ENCODE measurements around the gene MDP1.
"Not testable (repeated sequence)": the region's sequence is repeated elsewhere in the genome, so short reads cannot be mapped to it uniquely, and the experiment has no call there.

The MDP1 gene

DNA sequence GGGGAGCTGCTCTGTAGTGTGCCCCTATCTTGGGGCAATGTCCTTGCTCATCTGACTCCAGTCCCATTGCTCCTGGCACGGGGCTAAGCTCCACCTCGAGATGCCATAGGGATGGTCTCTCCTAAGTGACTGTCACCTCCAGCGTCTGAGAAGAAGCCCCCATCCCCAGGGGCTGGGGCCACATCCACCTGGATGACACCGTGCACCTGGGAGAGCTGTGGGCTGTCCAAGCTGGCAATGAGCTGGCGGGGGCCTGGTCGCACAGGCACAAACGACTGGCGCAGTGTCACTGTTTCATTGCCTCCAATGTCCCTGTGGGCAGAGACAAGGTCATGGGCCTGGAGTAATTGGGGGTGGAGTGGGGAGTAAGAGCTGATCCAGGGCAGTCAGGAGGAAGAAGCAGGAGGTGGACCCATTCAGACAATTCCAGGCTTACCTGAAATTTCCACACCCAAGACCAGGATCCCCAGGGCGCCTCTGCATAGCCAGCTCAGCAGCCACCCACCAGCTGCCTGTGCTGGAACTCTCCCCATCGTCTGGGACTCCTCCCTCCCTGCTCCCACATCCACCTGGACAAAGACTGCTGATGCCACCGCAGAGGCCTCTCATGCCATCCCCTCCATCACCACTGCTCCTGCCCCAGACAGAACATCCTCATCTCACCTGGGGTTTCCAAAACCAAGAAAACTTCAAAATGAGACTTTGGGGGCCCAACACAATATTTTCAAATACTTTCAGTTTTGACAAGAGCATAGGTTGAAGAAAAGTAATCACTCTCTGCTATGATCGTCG lies 33.6 kb upstream of the MDP1 start:
- DNase-seq: no peak

DNA sequence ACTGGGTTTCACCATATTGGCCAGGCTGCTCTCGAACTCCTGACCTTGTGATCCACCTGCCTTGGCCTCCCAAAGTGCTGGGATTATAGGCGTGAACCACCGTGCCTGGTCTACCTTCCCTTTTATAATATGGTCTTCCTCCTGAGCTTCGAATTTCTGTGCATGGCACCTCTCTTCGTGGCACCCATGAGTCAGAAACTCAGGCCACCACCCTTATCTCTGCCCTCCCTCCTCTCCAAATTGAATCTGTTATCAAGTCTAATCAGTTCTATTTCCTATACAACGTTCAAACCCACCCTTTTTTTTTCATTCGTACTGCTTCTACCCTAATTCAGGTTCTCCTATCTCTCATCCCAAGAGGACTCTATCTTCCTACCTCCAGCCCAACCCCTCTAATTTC lies 31.6 kb upstream of the MDP1 start:
- no peak for DNase-seq

DNA sequence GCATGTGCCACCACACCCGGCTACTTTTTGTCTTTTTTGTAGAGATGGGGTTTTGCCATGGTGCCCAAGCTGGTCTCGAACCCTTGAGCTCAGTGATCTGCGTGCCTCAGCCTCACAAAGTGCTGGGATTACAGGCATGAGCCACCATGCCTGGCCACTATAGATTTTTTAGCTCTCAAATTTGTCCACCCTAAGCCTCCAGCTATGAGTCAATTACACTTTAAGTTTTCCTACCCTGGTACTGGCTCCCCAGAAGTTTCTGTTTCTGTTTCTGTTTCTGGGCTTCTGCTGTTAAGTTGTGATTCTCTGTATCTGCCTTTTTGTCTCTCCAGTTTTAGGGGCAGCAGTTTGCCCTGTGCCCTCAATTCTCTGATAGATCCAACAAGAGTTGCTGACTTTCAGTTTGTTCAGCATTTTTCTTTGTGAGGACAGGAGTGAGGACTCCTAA lies 30.9 kb upstream of the MDP1 start:
- no peak for DNase-seq

DNA sequence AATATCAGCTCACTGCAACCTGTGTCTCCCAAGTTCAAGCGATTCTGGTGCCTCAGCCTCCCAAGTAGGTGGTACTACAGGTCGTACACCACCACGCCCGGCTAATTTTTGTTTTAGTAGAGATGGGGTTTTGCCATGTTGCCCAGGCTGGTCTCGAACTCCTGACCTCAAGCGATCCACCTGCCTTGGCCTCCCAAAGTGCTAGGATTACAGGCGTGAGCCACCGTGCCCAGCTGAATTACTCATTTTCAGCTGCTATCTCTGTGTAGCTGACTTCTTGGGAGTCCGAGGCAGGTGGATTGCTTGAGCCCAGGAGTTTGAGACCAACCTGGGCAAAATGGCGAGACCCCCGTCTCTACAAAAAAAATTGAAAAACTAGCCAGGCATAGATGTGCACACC lies 29.5 kb upstream of the MDP1 start:
- DNase-seq: not testable (repeated sequence)

DNA sequence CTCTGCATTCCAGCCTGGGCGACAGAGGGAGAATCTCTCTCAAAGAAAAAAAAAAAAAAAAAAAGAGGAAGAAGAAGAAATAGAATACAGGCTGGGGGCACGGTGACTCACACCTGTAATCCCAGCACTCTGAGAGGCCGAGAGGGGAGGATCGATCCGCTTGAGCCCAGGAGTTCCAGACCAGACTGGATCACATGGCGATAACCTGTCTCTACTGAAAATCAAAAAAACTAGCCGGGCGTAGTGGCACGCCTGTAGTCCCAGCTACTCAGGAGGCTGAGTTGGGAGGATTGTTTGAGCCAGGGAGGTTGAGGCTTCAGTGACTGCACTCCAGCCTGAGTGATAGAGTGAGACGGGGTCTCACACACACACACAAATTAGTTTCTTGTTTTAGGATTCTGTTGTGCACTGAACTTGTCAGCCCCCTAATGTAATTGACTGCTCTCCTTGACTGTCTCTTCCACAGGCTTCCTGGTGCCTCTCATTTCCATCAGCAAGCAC lies 27.5 kb upstream of the MDP1 start:
- no peak for DNase-seq

DNA sequence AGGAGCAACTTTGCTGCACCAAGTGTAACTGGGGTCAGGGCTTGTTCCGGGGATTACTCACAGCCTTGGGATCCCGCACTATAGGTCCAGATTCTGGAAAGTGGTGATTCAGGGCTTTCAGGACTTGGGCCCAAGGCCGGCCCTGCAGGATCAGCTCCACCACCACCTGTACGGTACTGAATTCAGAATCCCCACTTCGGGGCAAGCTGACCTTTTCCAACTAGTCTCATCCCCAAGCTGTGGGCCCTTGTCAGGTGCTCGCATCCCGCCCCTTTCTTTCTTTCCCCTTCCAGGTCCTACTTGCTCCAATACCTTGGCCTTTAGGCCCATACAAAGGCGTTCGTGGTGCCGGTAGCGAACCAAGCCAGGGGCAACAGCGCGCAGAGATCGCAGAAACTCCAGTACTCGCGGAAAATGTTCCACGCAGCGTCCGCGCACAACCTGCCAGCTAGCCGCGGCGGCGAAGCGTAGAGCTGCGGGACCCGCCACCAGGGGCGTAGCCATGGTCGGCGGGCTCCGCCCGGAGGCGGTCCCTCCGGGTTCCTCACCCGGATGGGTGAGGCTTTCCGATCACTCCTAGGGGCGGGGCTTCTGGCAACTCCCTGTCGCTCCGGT lies 26.1 kb upstream of the MDP1 start:
- peak; percentile 84 for DNase-seq

DNA sequence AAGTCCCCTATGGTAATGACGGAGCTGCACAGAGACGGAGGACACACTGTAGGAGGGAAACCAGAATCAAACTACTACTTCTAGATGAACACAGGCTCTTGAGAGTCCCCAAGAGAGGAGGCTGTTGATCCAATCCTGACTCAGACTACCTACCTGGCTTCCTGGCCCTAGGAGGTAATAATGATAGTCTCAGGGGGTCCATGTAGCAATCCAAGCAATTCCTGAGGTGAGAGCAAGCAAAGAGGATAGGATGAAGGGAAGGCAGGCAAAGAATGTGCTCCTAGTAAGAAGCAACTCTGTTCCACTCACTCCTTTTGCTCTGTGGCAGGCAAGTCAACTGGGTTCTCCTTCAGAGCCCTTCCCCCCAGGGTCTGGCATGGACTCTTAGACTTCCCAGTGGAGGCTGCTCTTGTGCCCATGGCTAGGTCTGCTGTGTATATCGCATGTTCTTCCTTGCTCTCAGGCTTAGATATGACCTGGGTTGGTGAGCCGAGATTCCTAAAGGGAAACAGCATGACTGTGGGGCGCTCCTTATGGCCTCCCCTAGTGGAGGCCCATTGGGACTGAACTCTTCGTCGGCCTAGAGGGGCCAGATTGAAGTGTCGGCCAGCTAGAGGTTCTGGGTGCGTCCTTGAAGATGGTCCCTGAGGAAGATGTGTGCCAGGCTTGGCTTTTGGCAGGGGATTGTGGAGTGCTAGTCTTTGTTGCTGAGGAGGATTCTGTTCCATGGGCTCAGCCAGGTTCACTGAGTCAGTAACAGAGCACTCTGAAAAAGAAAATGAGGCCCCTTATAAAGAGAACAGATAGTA lies 24.4 kb upstream of the MDP1 start:
- DNase-seq: no peak

DNA sequence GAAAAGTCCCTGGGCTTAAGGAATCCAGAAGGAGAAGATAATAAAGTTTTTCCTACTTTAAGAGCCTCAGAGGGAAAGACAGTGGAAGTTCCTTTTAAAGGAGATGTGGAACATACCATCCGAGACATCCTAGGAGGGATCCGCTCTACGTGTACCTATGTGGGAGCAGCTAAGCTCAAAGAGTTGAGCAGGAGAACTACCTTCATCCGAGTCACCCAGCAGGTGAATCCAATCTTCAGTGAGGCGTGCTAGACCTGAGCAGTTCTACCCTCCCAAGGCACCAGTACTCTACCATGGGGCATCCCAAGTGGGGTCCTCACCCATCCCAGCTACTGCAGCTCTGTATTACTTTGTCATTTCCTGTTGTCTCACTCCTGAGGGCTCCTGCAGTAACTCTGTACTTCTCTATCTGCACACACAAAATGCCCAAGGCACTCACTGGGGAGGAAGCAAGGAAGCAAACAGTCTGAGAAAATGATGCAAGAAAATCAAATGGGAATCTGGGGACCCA lies 22.7 kb upstream of the MDP1 start:
- no peak for DNase-seq

DNA sequence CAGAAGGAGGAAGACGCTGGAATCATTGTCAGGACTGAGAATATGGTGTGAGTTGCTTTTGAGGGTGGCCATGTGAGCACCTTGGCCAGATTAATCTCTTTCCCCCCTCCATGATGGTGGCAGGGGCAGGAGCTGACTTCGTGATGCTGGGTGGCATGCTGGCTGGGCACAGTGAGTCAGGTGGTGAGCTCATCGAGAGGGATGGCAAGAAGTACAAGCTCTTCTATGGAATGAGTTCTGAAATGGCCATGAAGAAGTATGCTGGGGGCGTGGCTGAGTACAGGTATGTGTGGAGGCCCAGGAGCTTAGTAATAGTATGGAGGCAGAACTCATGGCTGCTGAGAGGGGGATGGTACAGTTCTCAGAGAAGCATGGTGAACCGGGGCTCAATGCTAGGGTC lies 22.3 kb upstream of the MDP1 start:
- peak; percentile 57 for DNase-seq

DNA sequence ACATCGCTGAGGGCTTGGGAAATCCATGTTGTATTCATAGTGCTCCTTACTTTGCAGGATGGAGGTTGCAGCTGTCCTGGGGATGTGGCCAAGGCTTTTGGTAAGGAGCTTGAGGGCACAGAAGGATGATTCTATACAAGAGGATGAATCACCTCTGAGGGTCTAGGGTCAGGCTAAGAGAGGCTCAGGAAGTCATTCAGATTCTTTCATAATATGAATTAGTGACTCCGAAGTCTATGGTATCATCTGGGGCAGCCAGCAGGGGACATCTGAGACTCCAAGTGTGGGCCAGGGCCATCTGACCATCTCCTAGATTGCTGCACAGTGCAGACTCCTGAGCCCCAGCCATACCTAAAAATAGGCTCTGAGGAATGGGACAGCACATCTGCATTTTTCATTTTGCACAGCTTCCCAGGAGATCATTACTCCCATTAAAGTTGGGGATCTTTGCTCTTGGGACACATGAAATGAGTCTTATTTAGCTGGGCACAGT lies 21.6 kb upstream of the MDP1 start:
- no peak for DNase-seq

DNA sequence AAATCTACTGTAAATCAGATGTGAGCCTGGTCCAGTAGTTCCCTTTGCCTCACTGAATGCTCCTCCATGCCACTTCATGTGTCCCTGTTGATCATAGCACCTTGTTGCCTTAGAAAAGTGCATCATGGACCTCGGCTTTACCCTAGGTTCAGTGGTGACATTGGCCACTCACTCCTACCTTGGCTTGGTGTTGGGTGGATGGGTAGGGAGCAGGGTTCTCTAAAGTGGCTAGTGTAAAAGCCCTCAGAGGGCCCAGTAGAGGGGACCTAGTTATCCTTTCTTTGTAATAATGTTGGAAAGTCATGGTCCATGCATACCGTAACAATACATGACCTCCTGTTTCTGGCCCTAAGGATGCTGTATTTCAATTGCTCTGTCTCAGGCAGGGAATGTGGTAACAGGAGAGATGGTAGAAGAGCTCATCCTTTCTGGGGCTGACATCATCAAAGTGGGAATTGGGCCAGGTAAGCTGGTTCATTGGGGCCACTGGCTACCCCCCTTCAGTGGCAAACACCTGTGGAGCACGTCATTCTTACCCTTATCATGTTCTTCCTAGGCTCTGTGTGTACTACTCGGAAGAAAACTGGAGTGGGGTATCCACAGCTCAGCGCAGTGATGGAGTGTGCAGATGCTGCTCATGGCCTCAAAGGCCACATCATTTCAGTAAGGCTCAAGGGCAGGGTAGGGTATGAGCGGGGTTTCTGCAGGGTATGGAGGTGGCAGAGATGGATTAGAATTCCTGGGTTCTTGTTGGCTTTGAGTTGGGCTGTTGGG lies 21.0 kb upstream of the MDP1 start:
- DNase-seq: no peak

DNA sequence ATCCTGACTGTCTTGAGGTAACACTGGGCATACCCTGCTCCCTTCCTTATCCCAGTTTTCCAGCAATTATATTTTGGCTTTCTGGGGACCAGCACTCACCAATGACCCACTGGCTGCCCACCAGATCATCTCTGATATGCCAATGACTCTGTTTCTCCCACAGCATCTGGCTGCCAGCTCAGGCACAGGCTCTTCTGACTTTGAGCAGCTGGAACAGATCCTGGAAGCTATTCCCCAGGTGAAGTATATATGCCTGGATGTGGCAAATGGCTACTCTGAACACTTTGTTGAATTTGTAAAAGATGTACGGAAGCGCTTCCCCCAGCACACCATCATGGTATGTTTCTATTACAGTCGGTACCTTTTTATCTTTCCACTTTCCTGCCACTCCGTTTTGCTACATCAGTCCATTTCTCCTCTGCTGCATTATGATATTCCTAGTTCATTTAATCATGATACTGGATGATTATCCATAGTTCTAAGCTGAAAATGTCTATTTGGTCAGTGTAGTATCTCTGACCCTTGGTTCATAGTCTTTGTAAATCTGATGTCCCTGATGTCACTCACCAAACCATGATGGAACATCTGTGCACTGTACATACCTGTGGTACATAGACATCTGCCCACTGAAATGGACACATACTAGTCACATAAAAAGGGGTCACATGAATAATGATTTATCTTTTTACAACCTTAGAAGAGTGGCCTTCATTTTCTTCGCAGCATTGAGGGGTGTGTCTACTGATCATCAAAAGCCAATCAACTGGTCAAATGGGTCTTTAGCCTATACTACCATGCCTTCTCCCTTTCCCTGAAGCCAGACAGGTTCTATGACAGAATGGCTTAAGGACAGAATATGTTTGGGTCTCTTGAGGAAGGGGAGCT lies 20.2 kb upstream of the MDP1 start:
- DNase-seq: no peak

DNA sequence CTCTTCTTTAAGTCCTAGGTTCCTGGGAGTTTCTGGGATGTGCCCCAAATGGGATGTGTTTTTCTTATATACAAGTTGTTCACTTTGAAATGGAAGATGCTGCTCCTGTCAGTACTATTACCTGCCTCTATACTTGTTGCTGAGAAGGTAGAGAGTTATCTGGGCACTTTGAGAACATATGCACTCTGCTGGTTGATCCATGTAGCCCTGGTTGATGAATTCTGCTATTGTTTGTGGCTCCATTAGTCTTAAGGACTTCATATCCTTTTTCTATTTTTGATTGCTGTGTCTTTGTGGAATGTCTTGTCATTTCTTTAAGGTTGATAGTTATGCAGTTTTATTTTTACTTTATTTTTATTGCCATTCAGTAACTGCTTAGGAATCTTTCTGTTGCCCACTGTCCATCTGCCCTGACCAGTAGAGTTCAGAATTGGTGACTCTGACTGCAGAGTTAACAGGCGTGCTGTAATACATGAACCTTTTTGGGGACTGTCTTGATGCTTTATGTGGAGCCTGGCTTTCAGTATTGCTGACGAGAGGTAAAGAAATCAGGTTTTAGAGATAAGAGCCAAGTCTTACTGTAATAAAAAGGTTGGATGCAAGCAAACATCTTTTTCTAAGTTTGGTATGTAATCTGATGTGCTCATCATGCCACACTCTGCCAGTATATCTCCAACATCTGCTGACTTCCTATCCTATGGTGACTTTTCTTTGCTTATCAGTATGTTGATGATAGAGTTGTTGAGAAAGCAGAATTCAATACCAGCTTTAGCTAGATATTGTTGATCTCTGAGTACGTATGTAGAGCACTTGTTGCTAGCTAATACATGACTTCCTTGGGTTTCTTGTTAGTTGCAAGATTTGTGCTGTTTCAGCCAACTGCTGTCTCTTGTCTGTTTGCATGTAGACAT lies 18.5 kb upstream of the MDP1 start:
- no peak for DNase-seq

DNA sequence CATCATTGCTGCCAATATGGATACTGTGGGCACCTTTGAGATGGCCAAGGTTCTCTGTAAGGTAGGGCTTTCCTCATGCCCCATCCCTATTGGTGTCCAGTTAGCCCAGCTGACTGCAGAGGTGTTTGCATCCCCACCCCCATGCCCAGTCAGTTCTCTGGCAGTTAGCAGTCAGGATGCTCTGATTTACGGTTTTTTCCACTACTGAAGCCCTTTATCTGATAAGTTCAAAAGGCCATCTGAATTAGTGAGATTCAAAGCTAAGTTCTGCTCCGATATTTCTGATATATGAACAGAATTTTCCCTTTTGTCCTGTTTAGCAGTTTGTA lies 17.6 kb upstream of the MDP1 start:
- peak; percentile 22 for DNase-seq

DNA sequence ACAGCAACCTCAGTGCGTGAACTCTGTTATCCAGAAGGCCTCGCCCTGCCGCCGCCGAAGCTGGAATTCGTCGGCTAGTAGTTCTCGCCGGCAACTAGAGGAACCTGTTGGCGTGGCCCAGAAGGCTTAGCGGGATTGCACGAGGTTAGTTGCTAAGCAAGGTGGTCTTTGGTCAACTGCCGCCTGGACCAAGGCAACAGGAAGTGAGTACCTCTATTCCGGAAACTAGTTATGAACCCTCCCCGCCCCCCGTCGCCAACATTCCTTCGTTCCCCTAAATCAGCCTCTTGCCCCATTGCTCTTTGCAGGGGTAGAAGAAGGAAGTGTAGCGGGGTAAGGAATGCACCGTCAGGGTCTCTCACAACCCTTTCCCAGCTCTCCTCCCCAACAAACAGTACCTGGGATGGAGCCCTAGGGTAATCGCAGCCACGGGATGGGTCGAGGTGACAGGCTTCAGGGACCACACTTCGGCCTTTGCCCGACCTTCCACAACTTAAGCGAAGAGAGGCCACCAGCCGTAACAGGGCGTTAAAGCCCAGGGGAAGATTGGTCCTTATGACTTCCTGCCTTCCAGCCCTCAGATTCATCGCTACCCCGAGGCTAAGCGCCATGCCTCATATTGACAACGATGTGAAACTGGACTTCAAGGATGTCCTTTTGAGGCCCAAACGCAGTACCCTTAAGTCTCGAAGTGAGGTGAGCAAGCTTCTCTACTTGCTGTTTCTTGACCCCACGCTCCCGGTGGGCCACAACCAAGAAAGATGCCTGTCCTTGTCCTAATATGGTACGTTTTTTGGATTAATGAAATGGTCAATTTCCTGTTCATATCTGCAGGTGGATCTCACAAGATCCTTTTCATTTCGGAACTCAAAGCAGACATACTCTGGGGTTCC lies 17.0 kb upstream of the MDP1 start, which contains the start of gene GMPR2:
TSS of gene GMPR2 (plus strand) at position 285 of the 893 bp plus-strand sequence. CDS start at position 610, 325 bp downstream.
- DNase-seq: no peak

DNA sequence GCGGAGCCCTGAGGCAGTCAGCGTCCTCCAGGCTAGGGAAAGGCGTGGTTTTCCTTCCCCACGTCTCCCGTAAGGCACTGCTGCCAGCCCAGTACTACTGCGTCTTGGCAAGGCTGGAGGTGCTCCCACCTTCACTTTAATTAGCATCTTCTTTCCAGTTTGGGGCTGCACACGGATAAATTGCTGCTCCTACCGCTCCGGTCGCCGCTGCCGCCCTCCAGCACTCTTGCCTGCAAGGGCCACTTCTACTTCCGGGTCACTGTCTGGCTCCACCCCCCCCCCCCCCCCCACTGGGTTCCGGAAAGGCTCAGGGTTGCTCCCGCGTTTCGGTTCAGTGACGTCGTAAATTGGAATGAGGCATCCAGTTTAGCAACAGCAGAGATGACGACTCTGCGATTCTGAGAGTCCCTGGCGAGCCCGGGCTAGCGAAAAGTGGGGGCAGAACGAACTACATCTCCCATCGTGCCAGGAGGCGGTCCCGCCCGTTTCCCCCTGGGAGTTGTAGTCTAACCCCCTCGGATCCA lies 16.3 kb upstream of the MDP1 start, which contains the start of gene NEDD8:
TSS of gene NEDD8 (minus strand) at position 247 of the 524 bp plus-strand sequence. CDS start at position 147, 100 bp downstream.
- peak; percentile 98 for DNase-seq

DNA sequence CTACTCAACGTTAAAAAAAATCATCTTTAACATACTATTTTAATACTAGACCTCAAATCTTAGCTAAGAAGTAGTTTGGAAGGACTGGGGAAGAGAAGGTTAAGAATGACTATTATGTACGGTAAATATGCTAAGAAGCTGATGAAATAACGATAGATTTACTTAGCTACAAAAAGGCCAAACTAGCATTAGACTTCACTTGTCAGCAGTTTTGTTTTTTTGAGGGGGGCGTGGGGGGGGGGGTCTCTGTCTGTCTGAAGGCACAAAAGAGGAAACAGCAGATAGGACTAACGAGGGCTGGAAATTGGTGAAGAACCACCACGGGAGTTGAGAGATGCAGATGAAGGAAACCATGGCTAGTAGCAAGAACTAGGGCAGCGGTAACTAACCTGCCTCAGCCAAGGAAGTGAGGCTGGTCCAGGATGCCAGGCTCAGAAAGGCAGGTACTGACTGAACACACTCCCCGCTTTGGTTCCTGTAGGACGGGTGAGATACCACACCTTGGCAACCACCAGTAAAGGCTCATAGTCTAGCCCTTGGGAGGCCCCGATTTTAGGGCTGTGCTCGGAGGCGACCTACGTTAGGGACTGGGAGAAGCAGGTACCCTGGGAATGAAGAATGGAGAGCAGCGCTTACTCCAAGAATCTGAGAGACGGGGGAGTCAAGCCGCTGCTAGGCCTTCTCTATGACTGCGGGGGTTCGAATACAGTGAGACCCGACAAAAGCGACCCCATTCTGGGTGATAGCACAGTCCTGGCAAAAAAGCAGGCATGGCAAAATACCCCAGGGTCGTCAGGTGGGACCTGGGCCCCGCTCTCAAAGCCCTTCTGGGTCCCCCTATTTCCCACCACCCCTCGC lies 15.6 kb upstream of the MDP1 start:
- DNase-seq: no peak

DNA sequence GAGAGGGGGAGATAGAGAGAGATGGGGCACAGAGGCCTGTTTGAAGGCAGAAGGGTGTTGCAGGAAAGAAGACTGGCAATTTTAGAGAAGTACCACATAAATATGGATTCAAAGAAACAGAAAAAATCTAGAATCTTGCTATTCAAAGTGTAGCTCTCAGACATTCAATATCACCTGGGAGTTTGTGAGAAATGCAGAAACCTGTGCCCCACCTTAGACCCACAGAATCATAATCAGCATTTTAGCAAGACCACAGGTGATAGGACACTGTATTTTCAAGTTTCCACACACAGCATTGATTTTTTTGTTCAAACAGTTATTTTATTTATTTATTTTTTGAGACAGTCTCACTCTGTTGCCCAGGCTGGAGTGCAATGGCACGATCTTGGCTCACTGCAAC lies 13.0 kb upstream of the MDP1 start:
- DNase-seq: no peak
